Activated naive CD8-positive, alpha-beta T cell treated with anti-CD3 and anti-CD28 coated beads, Interleukin-2, amount 50 U/mL, for 16 hours (primary cell): Measurements from ENCODE around the gene GORASP1.

Source experiments
- DNase-seq: peaks from one replicate; pipeline ENCODE4 v3.0.0-alpha.2; 2020; ENCODE audit warnings: low read depth, low spot score

GORASP1 gene

DNA sequence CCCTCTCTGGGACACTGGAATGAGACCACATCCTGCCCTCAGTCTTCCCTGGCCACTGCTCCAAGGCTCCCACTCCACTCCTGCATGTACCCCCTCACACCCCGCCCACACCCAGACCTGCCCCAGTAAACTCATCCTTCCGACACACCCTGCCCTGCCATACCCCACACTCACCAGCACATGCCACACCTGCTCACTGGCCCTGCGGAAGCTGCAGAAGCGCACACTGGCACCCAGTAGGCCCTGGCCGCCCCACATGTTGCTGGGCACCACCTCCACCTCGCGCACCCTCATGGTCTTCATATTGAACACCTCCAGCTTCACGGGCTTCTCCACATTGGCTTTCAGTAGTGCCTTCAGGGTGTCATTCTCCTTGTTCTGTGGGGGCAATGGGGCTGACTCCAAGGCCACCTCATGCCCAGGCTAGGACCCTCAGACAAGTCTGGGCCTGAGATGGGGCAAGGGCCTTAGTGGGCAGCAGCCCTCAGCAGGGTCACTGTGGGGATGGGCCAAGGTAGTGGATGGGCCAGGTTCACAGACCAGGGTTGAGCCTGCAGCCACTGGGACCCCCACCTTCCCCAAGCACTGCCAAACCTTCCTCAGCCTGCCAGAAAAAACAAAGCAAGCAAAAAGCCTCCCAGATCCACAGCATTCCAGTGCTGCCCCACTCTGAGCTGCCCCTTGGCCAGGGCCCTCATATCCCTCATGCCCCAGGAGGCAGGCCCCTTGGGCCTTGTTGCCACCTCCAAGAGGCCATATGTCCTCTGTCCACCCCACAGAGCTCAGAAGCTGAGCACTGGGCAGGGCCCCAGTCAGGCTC lies 4.7 kb downstream of the GORASP1 start:
- DNase-seq = no peak

DNA sequence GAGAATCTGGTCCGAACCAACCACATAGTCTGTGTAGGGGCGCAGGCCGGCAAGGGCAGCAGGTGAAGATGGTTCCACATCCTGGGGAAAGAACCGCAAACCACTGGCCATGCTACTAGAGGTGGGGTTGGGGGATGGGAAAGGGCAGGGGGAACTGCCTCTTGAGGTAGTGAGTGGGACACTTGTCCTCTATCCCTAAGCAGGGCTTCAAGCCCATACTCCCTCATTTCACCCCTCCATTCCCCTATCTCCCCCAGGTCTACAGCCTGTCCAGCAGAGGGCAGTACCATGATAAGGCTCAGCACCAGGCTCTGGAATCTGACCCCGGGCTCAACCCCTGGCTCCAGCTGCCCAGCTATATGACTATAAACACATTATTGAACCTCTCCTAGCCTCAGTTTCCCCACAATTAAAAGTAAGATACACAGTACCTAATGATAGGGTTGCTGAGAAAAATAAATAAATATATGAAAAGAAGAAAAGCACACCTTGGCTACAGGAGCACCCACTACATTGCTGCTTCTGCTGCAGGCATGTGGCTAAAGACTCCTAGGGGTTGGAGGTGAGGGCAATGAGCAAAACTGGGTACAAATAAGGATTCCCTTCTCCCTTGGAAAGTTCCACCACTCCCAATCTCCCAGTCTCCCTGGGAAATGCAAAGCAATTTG lies 6.3 kb downstream of the GORASP1 start:
- DNase-seq = no peak

DNA sequence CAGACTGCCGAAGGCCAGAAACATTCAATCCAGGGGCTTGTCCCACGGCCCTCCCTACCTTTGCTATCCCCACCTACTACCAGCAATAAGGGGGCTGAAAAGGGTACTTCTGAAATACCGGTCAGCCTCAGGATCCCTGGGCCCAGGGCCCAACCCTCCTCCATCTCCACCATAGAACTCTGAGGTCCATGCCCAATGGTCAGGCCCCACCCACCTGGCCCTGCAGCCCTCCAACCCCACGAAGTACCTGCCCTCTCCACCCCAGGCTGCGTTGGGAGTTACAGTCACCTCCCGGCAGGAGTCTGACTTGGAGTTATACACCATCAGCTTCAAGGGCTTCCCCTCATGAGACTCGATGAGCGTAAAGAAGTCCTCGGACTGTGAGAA lies 6.9 kb downstream of the GORASP1 start:
- no peak for DNase-seq

DNA sequence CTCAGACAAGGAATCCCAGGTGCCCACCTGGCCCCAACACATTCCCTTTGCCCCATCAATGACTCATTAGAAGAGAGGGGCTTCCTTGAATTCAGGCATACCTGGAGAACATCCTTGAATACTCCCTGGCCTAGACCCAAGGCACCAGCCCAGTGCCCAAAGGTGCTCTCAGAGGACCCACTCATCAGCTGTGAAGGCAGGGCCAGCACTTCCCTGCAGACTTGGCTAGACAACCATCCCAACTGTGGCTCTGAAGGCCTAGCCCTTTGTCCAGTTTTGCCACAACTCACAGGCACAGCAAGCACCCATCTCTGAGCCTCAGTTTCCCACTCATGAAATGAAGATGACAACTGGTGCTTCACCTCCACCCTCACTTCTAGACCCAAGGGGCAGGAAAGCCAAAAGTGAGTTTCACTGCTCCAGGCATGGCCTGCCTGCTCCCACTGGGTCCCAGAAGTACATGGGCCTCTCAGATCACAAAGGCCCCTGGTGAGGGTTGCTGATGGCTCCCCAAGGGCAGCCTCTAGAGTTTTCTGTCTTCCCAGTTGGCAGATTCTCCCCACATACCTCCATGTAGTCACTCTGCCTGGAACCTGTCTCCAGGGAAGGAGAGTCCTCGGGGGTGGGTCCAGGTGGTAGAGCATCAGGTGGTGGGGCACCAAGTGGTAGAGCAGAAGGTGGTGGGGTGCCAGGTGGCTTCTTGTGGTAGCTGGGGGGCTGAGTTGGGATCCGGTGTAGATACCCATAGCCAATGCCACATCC lies 7.5 kb downstream of the GORASP1 start:
- no peak for DNase-seq

DNA sequence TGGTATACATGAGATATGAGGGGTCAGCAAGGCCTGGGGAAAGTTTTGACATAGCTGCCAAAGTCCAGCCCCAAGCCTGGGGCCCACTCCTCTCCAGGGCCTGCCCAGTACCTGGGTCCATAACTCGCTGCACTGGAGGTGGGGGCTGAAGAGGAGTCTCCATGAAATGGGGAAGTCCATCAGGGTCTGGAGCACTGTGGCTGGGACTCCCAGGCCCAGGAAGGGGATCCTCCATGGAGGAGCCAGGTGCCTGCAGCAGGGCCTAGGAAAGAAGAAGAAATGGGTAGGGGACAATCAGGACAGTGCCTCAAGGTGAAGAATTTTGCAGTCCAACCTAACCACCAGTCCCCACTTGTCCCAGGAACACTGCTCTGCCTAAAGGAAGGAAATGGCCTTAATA lies 8.2 kb downstream of the GORASP1 start:
- DNase-seq = no peak

GRCh38 chr3:39098473-39099000 lies 8.9 kb downstream of the GORASP1 start:
- DNase-seq = no peak

GRCh38 chr3:39097716-39098472 lies 9.5 kb downstream of the GORASP1 start:
- no peak for DNase-seq

DNA sequence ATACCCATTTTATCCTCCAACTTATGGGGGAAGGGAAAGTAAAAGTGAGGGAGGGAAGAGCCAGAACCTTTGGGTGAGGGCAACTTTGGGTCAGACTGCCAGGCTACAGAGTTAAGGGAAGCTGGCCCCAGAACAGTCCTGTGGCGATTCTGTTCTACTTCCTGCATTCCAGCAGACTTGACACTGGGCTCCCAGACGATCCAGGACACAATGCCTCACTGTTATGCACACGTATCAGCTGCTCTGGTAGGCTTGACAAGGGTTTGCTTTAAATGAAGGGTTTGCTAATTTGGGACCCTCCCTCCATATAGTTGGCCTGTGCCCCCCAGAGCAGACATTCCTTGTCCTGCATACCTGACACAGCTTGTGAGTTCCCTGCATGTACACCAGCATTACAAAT lies 10.7 kb downstream of the GORASP1 start:
- DNase-seq = no peak

DNA sequence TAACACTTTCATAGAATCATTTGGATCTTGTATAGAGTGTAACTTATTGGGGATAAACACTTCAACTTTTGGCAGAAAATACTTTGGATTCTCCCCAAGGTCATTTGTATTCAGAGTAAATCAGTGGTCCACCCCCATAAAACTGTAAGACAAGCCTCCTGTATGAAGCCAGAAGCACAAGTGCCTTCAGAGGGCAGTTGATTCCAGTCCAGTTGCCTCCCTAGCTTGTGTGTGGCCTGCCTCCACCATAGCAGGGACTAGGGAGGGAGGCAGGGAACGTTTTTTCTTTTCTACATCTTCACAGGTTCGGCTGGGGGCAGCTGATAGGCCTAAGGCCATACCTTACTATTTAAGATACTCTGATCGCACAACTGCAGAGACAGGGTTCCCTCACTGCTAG lies 11.6 kb downstream of the GORASP1 start:
- DNase-seq = no peak

DNA sequence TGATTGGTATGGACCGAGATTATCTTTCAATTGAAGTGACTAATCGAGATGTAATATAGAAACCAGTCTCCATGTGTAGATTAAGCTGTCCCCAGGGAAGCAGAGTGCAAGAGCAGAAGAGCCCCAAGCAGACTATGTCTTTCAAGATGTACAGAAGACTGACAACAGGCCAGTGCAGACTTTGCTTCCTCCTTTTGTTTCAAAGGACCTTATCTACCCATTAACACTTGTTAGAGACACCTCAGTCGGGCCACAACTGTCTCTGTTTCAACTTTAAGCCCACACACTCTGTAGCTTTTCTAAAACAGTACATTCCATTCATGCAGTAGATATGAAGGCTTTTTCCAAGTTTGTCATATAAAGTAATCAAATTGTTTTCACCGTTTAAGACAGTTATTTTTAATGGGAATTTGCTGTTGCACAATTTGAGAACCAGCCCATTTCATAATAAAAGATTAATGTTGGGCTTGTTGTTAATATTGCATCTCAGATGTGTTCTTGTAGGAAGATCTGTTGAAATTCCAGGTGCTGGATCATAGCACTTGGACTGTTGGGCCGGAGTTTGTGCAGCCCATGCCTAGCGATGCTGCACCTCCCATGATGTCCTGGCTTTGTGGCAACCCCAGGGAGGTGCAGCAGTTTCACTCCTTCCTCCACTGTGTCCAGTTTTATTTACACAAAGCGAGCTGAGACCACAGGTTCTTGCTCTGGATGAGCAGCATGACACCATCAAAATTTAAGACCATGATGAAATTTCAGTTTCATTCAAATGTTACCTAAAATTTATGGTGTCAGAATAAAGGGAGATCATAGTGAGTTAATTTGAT lies 12.4 kb downstream of the GORASP1 start:
- no peak for DNase-seq

GRCh38 chr3:39090922-39091321 lies 16.5 kb downstream of the GORASP1 start:
- no peak for DNase-seq

DNA sequence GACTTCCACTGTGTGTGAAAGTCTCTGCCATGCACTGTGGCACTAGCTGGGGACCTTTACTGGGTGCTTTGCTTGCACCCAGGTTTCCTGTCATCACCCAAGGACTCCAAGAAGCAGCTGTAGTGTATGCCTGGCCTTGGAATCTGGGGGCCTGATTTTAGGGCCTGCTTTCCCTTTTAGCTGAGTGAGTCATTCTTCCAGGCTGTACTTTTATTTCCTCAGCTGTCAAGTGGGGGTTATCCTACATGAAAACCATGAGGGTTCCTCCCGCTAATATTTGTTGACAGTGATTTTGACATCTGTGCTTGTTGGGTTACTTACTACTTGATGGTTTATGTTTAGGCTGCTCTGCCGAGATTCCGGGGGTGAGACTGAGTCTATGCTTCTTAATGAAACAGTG lies 18.5 kb downstream of the GORASP1 start:
- no peak for DNase-seq

DNA sequence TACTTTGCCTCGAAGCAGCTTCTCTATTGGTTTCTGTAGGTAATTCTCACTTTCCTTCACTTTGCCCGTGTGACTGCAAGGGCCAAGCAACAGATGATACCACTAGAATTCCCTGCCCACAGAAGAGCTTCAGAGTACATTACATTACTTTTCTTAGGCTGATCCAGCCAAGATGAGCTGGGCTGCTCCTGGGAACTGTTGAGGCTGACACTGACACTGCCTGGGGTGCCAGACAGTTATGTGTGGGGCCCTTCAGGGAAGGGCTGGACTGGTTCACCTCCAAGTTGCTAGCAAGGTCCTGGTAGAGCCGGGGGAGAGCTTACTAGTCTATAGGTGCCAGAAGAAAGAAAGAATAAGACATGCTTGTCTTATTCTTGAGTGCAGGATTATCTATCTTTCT lies 19.0 kb downstream of the GORASP1 start:
- DNase-seq = no peak

GRCh38 chr3:39086144-39086543 lies 21.3 kb downstream of the GORASP1 start:
- no peak for DNase-seq

DNA sequence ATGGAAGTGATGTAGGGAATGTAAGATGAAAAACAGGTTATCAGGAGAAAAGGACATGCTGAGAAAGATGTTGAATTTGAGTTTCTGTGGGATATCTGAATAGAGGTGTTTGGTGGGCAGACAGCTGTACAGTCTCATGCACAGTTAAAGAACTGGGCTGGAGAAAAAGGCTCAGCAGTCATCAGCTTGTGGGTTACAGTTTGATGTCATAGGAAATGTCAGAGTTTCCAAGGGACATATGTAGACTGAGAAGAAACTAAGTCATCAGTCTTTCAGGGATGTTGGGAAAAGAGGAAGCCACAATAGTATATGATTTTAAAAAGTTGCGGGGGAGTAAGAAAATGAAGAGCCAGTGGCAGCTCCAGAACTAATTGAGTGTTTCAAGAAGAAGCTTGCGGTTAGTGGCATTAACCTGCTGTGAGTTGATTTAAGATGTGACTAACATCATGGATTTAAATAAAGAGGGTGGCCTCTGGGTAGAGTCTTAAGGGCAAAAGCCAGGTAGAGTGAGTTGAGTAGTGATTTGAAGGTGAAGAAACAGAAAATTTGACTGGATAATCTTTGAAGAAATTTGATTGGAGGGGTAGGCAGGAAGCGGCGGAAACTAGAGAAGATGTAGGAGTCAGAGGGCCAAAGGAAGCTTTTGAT lies 24.6 kb downstream of the GORASP1 start:
- no peak for DNase-seq

DNA sequence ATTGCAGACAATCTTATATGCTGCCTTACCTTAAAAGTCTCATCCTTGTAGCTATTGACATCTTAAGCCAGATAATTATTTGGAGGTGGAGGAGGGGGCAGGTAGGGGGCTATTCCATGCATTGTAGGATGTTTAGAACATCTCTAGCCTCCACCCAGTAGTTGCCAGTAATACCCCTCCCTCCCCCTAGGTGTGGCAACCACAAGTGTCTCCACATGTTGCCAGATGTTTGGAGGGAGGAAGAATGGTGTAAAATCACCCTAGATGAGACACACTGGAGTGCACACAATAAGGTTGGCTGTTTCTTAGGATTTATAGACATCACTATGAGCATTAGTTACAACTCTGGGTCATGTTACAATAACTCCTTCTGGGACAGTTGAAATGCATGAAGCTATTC lies 27.4 kb downstream of the GORASP1 start:
- no peak for DNase-seq

DNA sequence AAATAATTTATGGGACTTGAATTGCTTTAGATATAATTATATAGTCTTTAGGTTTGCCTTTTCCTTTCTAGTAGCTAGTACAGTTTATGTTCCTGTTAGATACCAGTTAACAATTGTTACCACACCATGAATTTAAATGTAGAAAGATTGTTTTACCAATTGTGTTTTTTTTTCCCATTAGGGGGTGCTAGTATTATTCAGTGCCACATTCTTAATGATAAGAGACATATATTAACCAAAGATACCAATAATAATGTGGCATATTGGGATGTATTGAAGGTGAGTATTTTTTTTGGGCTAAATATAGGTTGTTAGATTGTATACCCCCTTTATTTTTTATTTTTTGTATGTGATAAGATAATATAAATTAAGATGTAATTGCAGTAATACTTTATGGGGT lies 27.9 kb downstream of the GORASP1 start:
- DNase-seq = no peak

GRCh38 chr3:39075910-39076309 lies 31.5 kb downstream of the GORASP1 start:
- DNase-seq = no peak

GRCh38 chr3:39068556-39068955 lies 38.9 kb downstream of the GORASP1 start:
- no peak for DNase-seq

GRCh38 chr3:39067286-39067685 lies 40.1 kb downstream of the GORASP1 start:
- DNase-seq = no peak
